WTC11 (cell line): ENCODE data around the gene SLITRK4. TPM values are rescaled to one million over a fixed set of nuclear protein-coding genes. Genes with fewer than 3 reads are reported as not detected.

Source experiments
- ATAC-seq: fragments of 200-7000 bp; cut with Tn5 transposase; 2 replicates; pipeline ENCODE4 v1.10.0; 2021; ENCODE audit warnings: mild to moderate bottlenecking, moderate library complexity
- CTCF ChIA-PET: fragments of 300-600 bp; sonication (Branson Sonifier 250); formaldehyde crosslinking; loops from one replicate; lab custom pipeline; 2021; ENCODE audit warnings: antibody characterized with exemption; lab: Charles Lee
- POLR2A ChIA-PET: fragments of 350-600 bp; sonication (Branson Sonifier 250); formaldehyde crosslinking; loops from one replicate; lab custom pipeline; 2021; ENCODE audit warnings: antibody characterized with exemption; lab: Charles Lee
- DNase-seq: peaks from one replicate; pipeline ENCODE4 v3.0.0; 2021; ENCODE audit warnings: low spot score
- H3K27ac Mint-ChIP-seq: 2 replicates; pipeline ENCODE4 v1.8.0; 2021; ENCODE audit warnings: mixed read lengths
- H3K27me3 Mint-ChIP-seq: 2 replicates; pipeline ENCODE4 v1.8.0; 2021; ENCODE audit warnings: low read depth, mild to moderate bottlenecking, moderate library complexity, mixed read lengths
- H3K36me3 Mint-ChIP-seq: 2 replicates; pipeline ENCODE4 v1.8.0; 2021; ENCODE audit warnings: mixed read lengths
- H3K4me1 Mint-ChIP-seq: 2 replicates; pipeline ENCODE4 v1.8.0; 2022; ENCODE audit warnings: mixed read lengths
- H3K4me3 Mint-ChIP-seq: 2 replicates; pipeline ENCODE4 v1.8.0; 2021; ENCODE audit warnings: mild to moderate bottlenecking, moderate library complexity, mixed read lengths
- H3K9me3 Mint-ChIP-seq: 2 replicates; pipeline ENCODE4 v1.8.0; 2021; ENCODE audit warnings: mixed read lengths
- CREM ChIP-seq: sonication (generic); formaldehyde crosslinking; IDR thresholded peaks from 2 replicates; pipeline ENCODE4 v1.8.1; 2022; ENCODE audit warnings: mild to moderate bottlenecking, missing genetic modification reagents, moderate library complexity
- ETV6 ChIP-seq: sonication (generic); formaldehyde crosslinking; IDR thresholded peaks from 2 replicates; pipeline ENCODE4 v1.8.1; 2022; ENCODE audit warnings: mild to moderate bottlenecking, missing genetic modification reagents
- GABPB1 ChIP-seq: sonication (generic); formaldehyde crosslinking; IDR thresholded peaks from 2 replicates; pipeline ENCODE4 v1.8.1; 2023; ENCODE audit warnings: mild to moderate bottlenecking, missing genetic modification reagents
- GRHL2 ChIP-seq: fragments of 250-450 bp; sonication (Bioruptor Pico); IDR thresholded peaks from 2 replicates; pipeline ENCODE4 v1.8.0; 2022; ENCODE audit warnings: mild to moderate bottlenecking, moderate library complexity; ENCODE audit not compliant: insufficient replicate concordance, severe bottlenecking
- JUN ChIP-seq: sonication (generic); formaldehyde crosslinking; IDR thresholded peaks from 2 replicates; pipeline ENCODE4 v1.8.0; 2023; ENCODE audit warnings: mild to moderate bottlenecking, missing genetic modification reagents
- MYBL2 ChIP-seq: sonication (generic); formaldehyde crosslinking; IDR thresholded peaks from 2 replicates; pipeline ENCODE4 v1.8.1; 2023; ENCODE audit warnings: mild to moderate bottlenecking, moderate library complexity, missing genetic modification reagents
- NFATC4 ChIP-seq: fragments of 250-450 bp; sonication (Bioruptor Pico); IDR thresholded peaks from 2 replicates; pipeline ENCODE4 v1.9.0; 2021; ENCODE audit warnings: mild to moderate bottlenecking
- NFE2L1 ChIP-seq: sonication (generic); formaldehyde crosslinking; IDR thresholded peaks from 2 replicates; pipeline ENCODE4 v1.8.1; 2023; ENCODE audit warnings: missing genetic modification reagents
- OVOL2 ChIP-seq: fragments of 250-450 bp; sonication (Bioruptor Pico); IDR thresholded peaks from 2 replicates; pipeline ENCODE4 v1.9.0; 2021; ENCODE audit warnings: mild to moderate bottlenecking, borderline replicate concordance
- SMAD4 ChIP-seq: sonication (generic); formaldehyde crosslinking; IDR thresholded peaks from 2 replicates; pipeline ENCODE4 v1.8.0; 2022; ENCODE audit warnings: mild to moderate bottlenecking, missing genetic modification reagents
- TCF7 ChIP-seq: sonication (generic); formaldehyde crosslinking; IDR thresholded peaks from 2 replicates; pipeline ENCODE4 v1.8.0; 2022; ENCODE audit warnings: mild to moderate bottlenecking, low read depth, missing genetic modification reagents, moderate library complexity
- TEAD1 ChIP-seq: sonication (generic); formaldehyde crosslinking; IDR thresholded peaks from 2 replicates; pipeline ENCODE4 v1.8.0; 2022; ENCODE audit warnings: mild to moderate bottlenecking, missing genetic modification reagents
- USF2 ChIP-seq: sonication (generic); formaldehyde crosslinking; IDR thresholded peaks from 2 replicates; pipeline ENCODE4 v1.8.1; 2023; ENCODE audit warnings: mild to moderate bottlenecking, missing genetic modification reagents, moderate library complexity
- ZNF121 ChIP-seq: sonication (generic); formaldehyde crosslinking; IDR thresholded peaks from 2 replicates; pipeline ENCODE4 v1.8.0; 2023; ENCODE audit warnings: missing genetic modification reagents
- ZNF263 ChIP-seq: sonication (generic); formaldehyde crosslinking; IDR thresholded peaks from 2 replicates; pipeline ENCODE4 v1.8.1; 2022; ENCODE audit warnings: low read depth, mild to moderate bottlenecking, moderate library complexity, missing genetic modification reagents
- ZNF425 ChIP-seq: fragments of 250-450 bp; sonication (Bioruptor Pico); conservative IDR thresholded peaks from 2 replicates; pipeline ENCODE4 v1.9.0; 2021; ENCODE audit warnings: mild to moderate bottlenecking
- total RNA-seq: library from RNA; stranded (reverse); gene quantifications from 3 replicates; pipeline ENCODE4 v1.2.3, GENCODE V29; 2021
- TF ChIP-seq, protein P1 (sequence below): sonication (generic); formaldehyde crosslinking; IDR thresholded peaks from 2 replicates; pipeline ENCODE4 v1.8.0; 2023; ENCODE audit warnings: missing genetic modification reagents
- TF ChIP-seq, protein P2 (sequence below): sonication (generic); formaldehyde crosslinking; IDR thresholded peaks from 2 replicates; pipeline ENCODE4 v1.8.0; 2023; ENCODE audit warnings: mild to moderate bottlenecking, missing genetic modification reagents
- TF ChIP-seq, protein P3 (sequence below): sonication (generic); formaldehyde crosslinking; IDR thresholded peaks from 2 replicates; pipeline ENCODE4 v1.8.1; 2022; ENCODE audit warnings: low read depth, missing genetic modification reagents, borderline replicate concordance
- TF ChIP-seq, protein P4 (sequence below): sonication (generic); formaldehyde crosslinking; IDR thresholded peaks from 2 replicates; pipeline ENCODE4 v1.8.1; 2022; ENCODE audit warnings: mild to moderate bottlenecking, moderate library complexity, missing genetic modification reagents

SLITRK4 gene
- total RNA-seq, 1 experiment from 2014 or later = not detected

- no peaks in the 10 kb centered on the region for H3K27me3 Mint-ChIP-seq
- ATAC-seq = no peak
- POLR2A ChIA-PET = no interaction called here
- CTCF ChIA-PET = no interaction called here
- no peak overlapping the region for H3K4me3 Mint-ChIP-seq
- TF ChIP-seq TCF7 (CRISPR knock-in tag) (no peak), CREM (CRISPR knock-in tag) (no peak), ETV6 (CRISPR knock-in tag) (no peak), GRHL2 (CRISPR knock-in tag) (no peak), GABPB1 (no peak), TEAD1 (CRISPR knock-in tag) (no peak), ZNF263 (CRISPR knock-in tag) (no peak), JUN (CRISPR knock-in tag) (no peak), SMAD4 (no peak), OVOL2 (CRISPR knock-in tag) (no peak), NFATC4 (no peak), ZNF425 (no peak)
- TF ChIP-seq, protein P1, sequence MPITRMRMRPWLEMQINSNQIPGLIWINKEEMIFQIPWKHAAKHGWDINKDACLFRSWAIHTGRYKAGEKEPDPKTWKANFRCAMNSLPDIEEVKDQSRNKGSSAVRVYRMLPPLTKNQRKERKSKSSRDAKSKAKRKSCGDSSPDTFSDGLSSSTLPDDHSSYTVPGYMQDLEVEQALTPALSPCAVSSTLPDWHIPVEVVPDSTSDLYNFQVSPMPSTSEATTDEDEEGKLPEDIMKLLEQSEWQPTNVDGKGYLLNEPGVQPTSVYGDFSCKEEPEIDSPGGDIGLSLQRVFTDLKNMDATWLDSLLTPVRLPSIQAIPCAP (CRISPR knock-in tag) = no peak
- TF ChIP-seq, protein P2, sequence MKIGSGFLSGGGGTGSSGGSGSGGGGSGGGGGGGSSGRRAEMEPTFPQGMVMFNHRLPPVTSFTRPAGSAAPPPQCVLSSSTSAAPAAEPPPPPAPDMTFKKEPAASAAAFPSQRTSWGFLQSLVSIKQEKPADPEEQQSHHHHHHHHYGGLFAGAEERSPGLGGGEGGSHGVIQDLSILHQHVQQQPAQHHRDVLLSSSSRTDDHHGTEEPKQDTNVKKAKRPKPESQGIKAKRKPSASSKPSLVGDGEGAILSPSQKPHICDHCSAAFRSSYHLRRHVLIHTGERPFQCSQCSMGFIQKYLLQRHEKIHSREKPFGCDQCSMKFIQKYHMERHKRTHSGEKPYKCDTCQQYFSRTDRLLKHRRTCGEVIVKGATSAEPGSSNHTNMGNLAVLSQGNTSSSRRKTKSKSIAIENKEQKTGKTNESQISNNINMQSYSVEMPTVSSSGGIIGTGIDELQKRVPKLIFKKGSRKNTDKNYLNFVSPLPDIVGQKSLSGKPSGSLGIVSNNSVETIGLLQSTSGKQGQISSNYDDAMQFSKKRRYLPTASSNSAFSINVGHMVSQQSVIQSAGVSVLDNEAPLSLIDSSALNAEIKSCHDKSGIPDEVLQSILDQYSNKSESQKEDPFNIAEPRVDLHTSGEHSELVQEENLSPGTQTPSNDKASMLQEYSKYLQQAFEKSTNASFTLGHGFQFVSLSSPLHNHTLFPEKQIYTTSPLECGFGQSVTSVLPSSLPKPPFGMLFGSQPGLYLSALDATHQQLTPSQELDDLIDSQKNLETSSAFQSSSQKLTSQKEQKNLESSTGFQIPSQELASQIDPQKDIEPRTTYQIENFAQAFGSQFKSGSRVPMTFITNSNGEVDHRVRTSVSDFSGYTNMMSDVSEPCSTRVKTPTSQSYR = no peak
- TF ChIP-seq, all 79 proteins: peak for 0
- Mint-ChIP-seq H3K36me3 (peaks cover 22% of the 10 kb centered on the region), H3K27ac (no peak overlapping the region), H3K4me1 (no peaks in the 10 kb centered on the region), H3K9me3 (peaks cover 49% of the 10 kb centered on the region)
- DNase-seq = no peak
These were observed 27.9 kb upstream of the SLITRK4 start for GRCh38 chrX:143663755-143664154.

- Mint-ChIP-seq H3K4me1 (no peaks in the 10 kb centered on the region), H3K36me3 (peaks cover 18% of the 10 kb centered on the region), H3K27me3 (no peaks in the 10 kb centered on the region), H3K9me3 (peaks cover 35% of the 10 kb centered on the region), H3K27ac (no peak overlapping the region), H3K4me3 (no peak overlapping the region)
- no peak for ATAC-seq
- no peak for DNase-seq
- POLR2A ChIA-PET = no interaction called here
- CTCF ChIA-PET = no interaction called here
- TF ChIP-seq, protein P3, sequence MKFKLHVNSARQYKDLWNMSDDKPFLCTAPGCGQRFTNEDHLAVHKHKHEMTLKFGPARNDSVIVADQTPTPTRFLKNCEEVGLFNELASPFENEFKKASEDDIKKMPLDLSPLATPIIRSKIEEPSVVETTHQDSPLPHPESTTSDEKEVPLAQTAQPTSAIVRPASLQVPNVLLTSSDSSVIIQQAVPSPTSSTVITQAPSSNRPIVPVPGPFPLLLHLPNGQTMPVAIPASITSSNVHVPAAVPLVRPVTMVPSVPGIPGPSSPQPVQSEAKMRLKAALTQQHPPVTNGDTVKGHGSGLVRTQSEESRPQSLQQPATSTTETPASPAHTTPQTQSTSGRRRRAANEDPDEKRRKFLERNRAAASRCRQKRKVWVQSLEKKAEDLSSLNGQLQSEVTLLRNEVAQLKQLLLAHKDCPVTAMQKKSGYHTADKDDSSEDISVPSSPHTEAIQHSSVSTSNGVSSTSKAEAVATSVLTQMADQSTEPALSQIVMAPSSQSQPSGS (CRISPR knock-in tag) = no peak
- TF ChIP-seq GABPB1 = no peak
- no peak for TF ChIP-seq USF2 (CRISPR knock-in tag)
- TF ChIP-seq NFE2L1 (CRISPR knock-in tag) = no peak
- TF ChIP-seq, protein P4, sequence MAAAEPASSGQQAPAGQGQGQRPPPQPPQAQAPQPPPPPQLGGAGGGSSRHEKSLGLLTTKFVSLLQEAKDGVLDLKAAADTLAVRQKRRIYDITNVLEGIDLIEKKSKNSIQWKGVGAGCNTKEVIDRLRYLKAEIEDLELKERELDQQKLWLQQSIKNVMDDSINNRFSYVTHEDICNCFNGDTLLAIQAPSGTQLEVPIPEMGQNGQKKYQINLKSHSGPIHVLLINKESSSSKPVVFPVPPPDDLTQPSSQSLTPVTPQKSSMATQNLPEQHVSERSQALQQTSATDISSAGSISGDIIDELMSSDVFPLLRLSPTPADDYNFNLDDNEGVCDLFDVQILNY (CRISPR knock-in tag) = no peak
- no peak for TF ChIP-seq MYBL2 (CRISPR knock-in tag)
- no peak for TF ChIP-seq ZNF121 (CRISPR knock-in tag)
These were observed 25.4 kb upstream of the SLITRK4 start for GRCh38 chrX:143661286-143661685.
